DMS53 treated with DMSO at 0.1 percent for 48 hours (cell line): ENCODE results near the gene MYO3A.

Experiments
- DNase-seq: peaks from one replicate; lab custom pipeline; 2025; ENCODE audit not compliant: unreplicated experiment; lab: John Stamatoyannopoulos, UW

The MYO3A gene

GRCh38 chr10:26254616-26255015 lies 320.6 kb downstream of the MYO3A start:
- DNase-seq, result no peak

- DNase-seq, result no peak
Observed at GRCh38 chr10:26259341-26259740, 325.3 kb downstream of the MYO3A start.
